SK-N-SH (cell line): Measurements from ENCODE around the gene ANKRD40. TPM values are rescaled to one million over a fixed set of nuclear protein-coding genes. Genes with fewer than 3 reads are reported as not detected.

Experiments
- CTCF ChIA-PET: fragments of 300-600, 350-600 bp; formaldehyde crosslinking; extraction: SDS; loops from one replicate; lab custom pipeline; 2021; lab: Yijun Ruan, JAX
- POLR2A ChIA-PET: fragments of 350-600 bp; sonication (Branson Sonifier 250); formaldehyde crosslinking; extraction: SDS; loops from one replicate; lab custom pipeline; 2020; ENCODE audit warnings: antibody characterized with exemption, inconsistent platforms; lab: Yijun Ruan, JAX
- DNase-seq: peaks from one replicate; pipeline ENCODE4 v3.0.0; 2012
- H2AFZ ChIP-seq: fragments of 200-600 bp; sonication (generic); 2 replicates; pipeline ENCODE4 v1.8.1; 2016; ENCODE audit warnings: antibody characterized with exemption, mild to moderate bottlenecking, low read depth
- H3F3A ChIP-seq: fragments of 200-600 bp; sonication (generic); replicated peaks from 2 replicates; pipeline ENCODE3; 2016; ENCODE audit warnings: antibody characterized with exemption, mild to moderate bottlenecking; ENCODE audit not compliant: insufficient read depth
- H3K27ac ChIP-seq, 2 experiments: fragments of 200-500 bp in 1 of 2; fragments of 200-600 bp in 1 of 2; sonication (Bioruptor generic) in 1 of 2; sonication (generic), shearing (Covaris generic) in 1 of 2; 2 replicates each; pipeline versions ENCODE4 v1.5.1 to v1.6.1; 2014 to 2016; ENCODE audit warnings: low read depth in 2 of 2, inconsistent platforms in 1 of 2, low read length in 1 of 2, mild to moderate bottlenecking in 1 of 2, mixed read lengths in 1 of 2
- H3K27me3 ChIP-seq: fragments of 200-600 bp; sonication (generic), shearing (Covaris generic); 2 replicates; pipeline ENCODE4 v1.6.1; 2016; ENCODE audit warnings: mixed run types; ENCODE audit not compliant: insufficient read depth
- H3K36me3 ChIP-seq, 2 experiments: fragments of 200-500 bp in 1 of 2; fragments of 200-600 bp in 1 of 2; sonication (Bioruptor generic) in 1 of 2; sonication (generic) in 1 of 2; replicated peaks in 1 of 2; 2 replicates each; pipeline versions ENCODE3 to v1.5.1; 2014 to 2016; ENCODE audit warnings: low read length in 1 of 2, mild to moderate bottlenecking in 1 of 2; ENCODE audit not compliant: insufficient read depth in 2 of 2, control insufficient read depth in 1 of 2
- H3K4me1 ChIP-seq, 2 experiments: fragments of 200-500 bp in 1 of 2; fragments of 200-600 bp in 1 of 2; sonication (Bioruptor generic) in 1 of 2; sonication (generic), shearing (Covaris generic) in 1 of 2; 2 replicates each; pipeline versions ENCODE4 v1.5.1 to v1.6.1; 2014 to 2016; ENCODE audit warnings: low read depth in 1 of 2, low read length in 1 of 2, mixed run types in 1 of 2; ENCODE audit not compliant: insufficient read depth in 2 of 2, control insufficient read depth in 1 of 2
- H3K4me2 ChIP-seq: fragments of 200-600 bp; sonication (generic), shearing (Covaris generic); 2 replicates; pipeline ENCODE4 v1.6.1; 2017; ENCODE audit warnings: mixed run types
- H3K4me3 ChIP-seq, 2 experiments: fragments of 200-500 bp in 1 of 2; fragments of 200-600 bp in 1 of 2; sonication (Bioruptor generic) in 1 of 2; sonication (generic), shearing (Covaris generic) in 1 of 2; 2 replicates each; pipeline versions ENCODE4 v1.5.1 to v1.8.1; 2014 to 2016; ENCODE audit warnings: low read depth in 2 of 2, inconsistent platforms in 1 of 2, low read length in 1 of 2, mild to moderate bottlenecking in 1 of 2, mixed read lengths in 1 of 2, moderate library complexity in 1 of 2
- H3K79me2 ChIP-seq: fragments of 200-600 bp; sonication (generic); 2 replicates; pipeline ENCODE4 v1.8.1; 2017; ENCODE audit warnings: mild to moderate bottlenecking; ENCODE audit not compliant: insufficient read depth
- H3K9ac ChIP-seq: fragments of 200-600 bp; sonication (generic); 2 replicates; pipeline ENCODE4 v1.6.1; 2017; ENCODE audit warnings: mixed run types
- H3K9me2 ChIP-seq: fragments of 200-600 bp; sonication (generic); 2 replicates; pipeline ENCODE4 v1.6.1; 2017; ENCODE audit warnings: mixed run types
- H3K9me3 ChIP-seq: fragments of 200-600 bp; sonication (generic); 2 replicates; pipeline ENCODE4 v1.6.1; 2017; ENCODE audit warnings: mixed run types, mild to moderate bottlenecking, moderate library complexity
- H4K20me1 ChIP-seq: fragments of 200-600 bp; sonication (generic); 2 replicates; pipeline ENCODE4 v1.6.1; 2017; ENCODE audit warnings: mild to moderate bottlenecking, mixed run types; ENCODE audit not compliant: insufficient read depth
- ELF1 ChIP-seq: IDR thresholded peaks from 2 replicates; pipeline ENCODE4 v1.4.0; 2012
- EZH2phosphoT487 ChIP-seq: fragments of 200-600 bp; sonication (generic); IDR thresholded peaks from 2 replicates; pipeline ENCODE4 v1.6.1; 2017; ENCODE audit warnings: low read depth, mixed run types, mild to moderate bottlenecking, antibody characterized with exemption, moderate library complexity, borderline replicate concordance
- FOXJ3 ChIP-seq: sonication (generic); formaldehyde crosslinking; IDR thresholded peaks from 2 replicates; pipeline ENCODE4 v1.5.1; 2020; ENCODE audit warnings: mild to moderate bottlenecking, missing genetic modification reagents
- FOXM1 ChIP-seq: IDR thresholded peaks from 2 replicates; pipeline ENCODE4 v1.4.0; 2012; ENCODE audit warnings: low read depth, mild to moderate bottlenecking
- GATA2 ChIP-seq: sonication (generic); formaldehyde crosslinking; IDR thresholded peaks from 2 replicates; pipeline ENCODE4 v1.5.0; 2020; ENCODE audit warnings: mild to moderate bottlenecking, missing genetic modification reagents
- JUND ChIP-seq: IDR thresholded peaks from 2 replicates; pipeline ENCODE4 v1.4.0; 2012
- MEF2A ChIP-seq: IDR thresholded peaks from 2 replicates; pipeline ENCODE4 v1.4.0; 2012; ENCODE audit warnings: low read depth, borderline replicate concordance
- NFIC ChIP-seq: IDR thresholded peaks from 2 replicates; pipeline ENCODE4 v1.4.0; 2012; ENCODE audit warnings: borderline replicate concordance
- NRF1 ChIP-seq: IDR thresholded peaks from 2 replicates; pipeline ENCODE4 v1.6.1; 2012; ENCODE audit warnings: low read depth, mild to moderate bottlenecking, low read length
- PBX3 ChIP-seq: IDR thresholded peaks from 2 replicates; pipeline ENCODE4; 2012
- POLR2AphosphoS5 ChIP-seq: IDR thresholded peaks from 2 replicates; pipeline ENCODE4 v1.6.1; 2012; ENCODE audit warnings: low read depth, low read length
- RCOR1 ChIP-seq: fragments of 150-350 bp; IDR thresholded peaks from 2 replicates; pipeline ENCODE4 v1.6.1; 2017; ENCODE audit warnings: antibody characterized with exemption, low read length
- REST ChIP-seq: IDR thresholded peaks from 2 replicates; pipeline ENCODE4 v1.6.1; 2012; ENCODE audit warnings: mild to moderate bottlenecking, low read depth, low read length, moderate library complexity
- RFX5 ChIP-seq: IDR thresholded peaks from 2 replicates; pipeline ENCODE4 v1.6.1; 2012; ENCODE audit warnings: mild to moderate bottlenecking, improper control_type of control experiment, low read length
- RXRA ChIP-seq: IDR thresholded peaks from 2 replicates; pipeline ENCODE4 v1.4.0; 2012; ENCODE audit warnings: low read depth, mild to moderate bottlenecking, borderline replicate concordance
- SIN3A ChIP-seq: IDR thresholded peaks from 2 replicates; pipeline ENCODE4 v1.6.1; 2012; ENCODE audit warnings: low read depth, mild to moderate bottlenecking, low read length, moderate library complexity, borderline replicate concordance
- USF2 ChIP-seq: fragments of 150-350 bp; IDR thresholded peaks from 2 replicates; pipeline ENCODE4 v1.6.1; 2017; ENCODE audit warnings: antibody characterized with exemption, low read length, low read depth, borderline replicate concordance
- ZBTB33 ChIP-seq: IDR thresholded peaks from 2 replicates; pipeline ENCODE4 v1.4.0; 2012; ENCODE audit warnings: low read depth, borderline replicate concordance
- WGBS: methylation state at CpG from one replicate; pipeline ENCODE4 v1.1.6; 2017; ENCODE audit warnings: low lambda C conversion rate; 5-methylcytosine and 5-hydroxymethylcytosine counted together
- polyA plus RNA-seq, 3 experiments: library from polyadenylated mRNA; depleted of rRNA; stranded (reverse); fragments of >200 nt; gene quantifications; 2 replicates each; pipeline ENCODE4 v1.2.3, GENCODE V29; 2012

ANKRD40 gene
- polyA plus RNA-seq, 1 of the 3 experiments (the other 2 are of a cell fraction): 33.6 TPM

- Histone ChIP-seq H3K9me3 (no peaks in the 10 kb centered on the region), H3K4me1 (peaks cover 21% of the 10 kb centered on the region in 2 experiments; a peak in 3 of 4 replicates), H3K36me3 (peaks cover 6 to 15% of the 10 kb centered on the region in 2 experiments), H3K27ac (no peak overlapping the region), H3K27me3 (no peaks in the 10 kb centered on the region), H3K4me2 (no peak overlapping the region), H3F3A (peaks cover 29% of the 10 kb centered on the region), H2AFZ (no peak overlapping the region), H4K20me1 (no peaks in the 10 kb centered on the region), H3K4me3 (no peak overlapping the region), H3K79me2 (no peaks in the 10 kb centered on the region), H3K9ac (no peak overlapping the region), H3K9me2 (no peaks in the 10 kb centered on the region)
- TF ChIP-seq RXRA (no peak), MEF2A (no peak), JUND (no peak), NFIC (no peak), EZH2phosphoT487 (no peak), RFX5 (no peak), ZBTB33 (no peak), REST (no peak), RCOR1 (no peak), FOXJ3 (CRISPR knock-in tag) (no peak), SIN3A (no peak), ELF1 (no peak), PBX3 (no peak), GATA2 (CRISPR knock-in tag) (no peak), POLR2AphosphoS5 (no peak), NRF1 (no peak), FOXM1 (no peak), USF2 (no peak)
- 93% methylated on average over 3 of the region's 3 CpGs for WGBS
- POLR2A ChIA-PET: no interaction called here
- CTCF ChIA-PET: interaction anchor here (1.5 to 21.2 kb wide), 4 partner anchors 14 to 136 kb away, joined by 3 to 799 read pairs (median 232); partner anchors contain the start of genes ABCC3 and SPATA20
- no peak for DNase-seq
These were observed 24.8 kb downstream of the ANKRD40 start for GRCh38 chr17:50682938-50683337.
